ENCODE results near the gene AGMO. TPM values are rescaled to one million over a fixed set of nuclear protein-coding genes. Genes with fewer than 3 reads are reported as not detected.
A peak's percentile ranks its signal among the peaks of the same experiment; 100 is the strongest.

The AGMO gene
- total RNA-seq, 6 experiments from 2014 or later: 20.8 to 58.9 (median 33.7) TPM

DNA sequence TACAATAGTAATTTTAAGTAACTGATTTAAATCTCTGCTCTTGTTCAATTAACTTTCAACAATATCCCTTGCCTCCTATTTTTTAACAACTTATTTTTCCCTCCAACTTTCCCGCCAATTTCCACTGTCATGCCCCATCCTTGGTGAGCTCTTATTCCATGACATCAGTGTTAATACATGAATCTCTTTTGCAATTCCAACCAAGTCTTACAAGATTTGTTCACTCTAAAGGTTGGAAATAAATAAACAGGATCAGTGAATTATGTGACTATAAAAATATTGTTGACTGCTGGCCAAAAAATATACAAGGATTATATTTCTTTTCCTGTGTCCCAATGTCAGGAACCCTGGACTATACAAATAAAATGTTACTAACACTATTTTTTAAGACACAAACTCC is 21.0 kb upstream of the AGMO start:
- no peak for TF ChIP-seq POLR2A (IDR thresholded peaks at IDR 0.05)
- TF ChIP-seq, protein P1, sequence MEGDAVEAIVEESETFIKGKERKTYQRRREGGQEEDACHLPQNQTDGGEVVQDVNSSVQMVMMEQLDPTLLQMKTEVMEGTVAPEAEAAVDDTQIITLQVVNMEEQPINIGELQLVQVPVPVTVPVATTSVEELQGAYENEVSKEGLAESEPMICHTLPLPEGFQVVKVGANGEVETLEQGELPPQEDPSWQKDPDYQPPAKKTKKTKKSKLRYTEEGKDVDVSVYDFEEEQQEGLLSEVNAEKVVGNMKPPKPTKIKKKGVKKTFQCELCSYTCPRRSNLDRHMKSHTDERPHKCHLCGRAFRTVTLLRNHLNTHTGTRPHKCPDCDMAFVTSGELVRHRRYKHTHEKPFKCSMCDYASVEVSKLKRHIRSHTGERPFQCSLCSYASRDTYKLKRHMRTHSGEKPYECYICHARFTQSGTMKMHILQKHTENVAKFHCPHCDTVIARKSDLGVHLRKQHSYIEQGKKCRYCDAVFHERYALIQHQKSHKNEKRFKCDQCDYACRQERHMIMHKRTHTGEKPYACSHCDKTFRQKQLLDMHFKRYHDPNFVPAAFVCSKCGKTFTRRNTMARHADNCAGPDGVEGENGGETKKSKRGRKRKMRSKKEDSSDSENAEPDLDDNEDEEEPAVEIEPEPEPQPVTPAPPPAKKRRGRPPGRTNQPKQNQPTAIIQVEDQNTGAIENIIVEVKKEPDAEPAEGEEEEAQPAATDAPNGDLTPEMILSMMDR (IDR thresholded peaks at IDR 0.05): no peak
- intact Hi-C loops (cut with DNase I): no loop called here
- Histone ChIP-seq H3K9me3 (no peaks in the 10 kb centered on the region), H3K27ac (no peak overlapping the region), H3K27me3 (no peaks in the 10 kb centered on the region), H3K4me3 (no peak overlapping the region), H3K36me3 (no peaks in the 10 kb centered on the region), H3K4me1 (peaks cover 0 to 27% (median 13%) of the 10 kb centered on the region in 4 donors)
- ATAC-seq: no peak
- 92% methylated on average over 1 of the region's 1 CpG for WGBS (ENCODE audit: insufficient coverage, low coverage, low lambda C conversion rate, missing lambda C conversion rate)
- no peak for DNase-seq

DNA sequence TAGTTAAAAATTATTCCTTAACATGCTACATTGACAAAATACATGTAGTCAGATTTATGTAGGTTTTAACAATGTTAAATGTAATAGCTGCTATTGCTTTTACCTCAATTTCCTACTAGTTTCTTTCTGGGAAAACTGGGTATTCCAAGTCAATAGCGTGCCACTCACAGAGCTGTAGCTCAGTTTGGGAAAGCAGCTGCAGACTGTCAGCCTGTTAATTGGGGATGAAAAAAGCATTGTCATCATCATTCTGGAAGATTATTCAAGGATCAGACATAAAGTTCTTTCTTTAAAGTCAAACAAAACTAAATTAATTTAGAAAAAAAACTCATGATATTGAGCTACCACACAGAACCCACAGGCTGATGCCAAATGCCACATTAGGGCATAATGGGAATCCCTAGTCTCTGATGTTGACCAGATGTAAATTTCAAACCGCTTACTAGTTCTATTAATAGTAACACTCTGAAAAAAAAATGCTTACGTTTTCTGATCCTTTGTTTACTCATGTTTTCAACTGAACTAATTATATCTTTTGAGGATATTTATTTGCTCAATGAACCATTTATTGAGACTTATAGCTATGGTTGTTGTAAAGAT is 19.6 kb upstream of the AGMO start:
- peaks cover 0 to 35% (median 16%) of the 10 kb centered on the region in 4 donors for H3K4me1 ChIP-seq
- H3K9me3 ChIP-seq: no peaks in the 10 kb centered on the region
- H3K27me3 ChIP-seq: no peaks in the 10 kb centered on the region
- DNase-seq (no peak), ATAC-seq (peak; percentile 3 to 56 (median 34))
- H3K36me3 ChIP-seq: no peaks in the 10 kb centered on the region
- no peak for TF ChIP-seq POLR2A (IDR thresholded peaks at IDR 0.05)
- TF ChIP-seq, protein P1 (IDR thresholded peaks at IDR 0.05): no peak
- 13% methylated on average over 3 of the region's 3 CpGs for WGBS (ENCODE audit: insufficient coverage, low coverage, low lambda C conversion rate, missing lambda C conversion rate)
- no peak overlapping the region for H3K4me3 ChIP-seq
- intact Hi-C loops (cut with DNase I): no loop called here
- peak overlapping the region; percentile 7 to 57 (median 22) for H3K27ac ChIP-seq

DNA sequence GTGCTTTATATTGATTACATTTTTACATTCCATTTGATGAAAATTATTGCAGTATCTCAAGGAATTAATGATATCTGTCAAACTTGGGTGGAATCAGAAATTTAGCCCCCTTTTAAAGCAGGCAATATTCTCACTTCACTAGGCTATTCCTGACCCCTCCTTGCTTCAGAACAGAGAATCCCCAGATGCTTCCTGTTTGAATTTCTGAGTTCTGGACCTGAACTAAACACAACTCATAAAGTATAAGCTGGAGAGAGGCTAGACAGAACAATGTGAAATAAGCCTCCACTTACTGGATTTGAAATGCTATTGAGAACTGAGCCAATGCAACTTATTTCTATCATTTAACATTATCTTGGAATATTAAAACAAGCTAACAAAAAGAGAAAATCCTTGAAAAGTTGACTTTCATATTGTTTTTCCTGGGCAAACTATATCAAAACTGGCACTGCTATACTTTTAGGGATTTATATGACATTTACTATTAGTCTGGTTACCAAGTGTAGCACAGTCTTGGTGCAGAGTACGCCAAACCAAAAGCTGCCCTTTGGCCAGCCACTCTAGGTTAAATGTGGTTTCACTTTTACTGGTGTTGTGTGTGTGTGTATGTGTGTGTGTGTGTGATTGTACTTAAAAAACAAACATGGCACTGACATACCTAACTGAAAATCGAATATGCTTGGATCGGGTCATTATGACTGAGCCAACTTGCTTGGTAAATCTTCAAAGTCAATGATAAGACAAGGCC is 19.0 kb upstream of the AGMO start:
- no peak overlapping the region for H3K4me3 ChIP-seq
- H3K4me1 ChIP-seq: peaks cover 0 to 35% (median 16%) of the 10 kb centered on the region in 4 donors
- H3K27me3 ChIP-seq: no peaks in the 10 kb centered on the region
- ATAC-seq: peak; percentile 93 to 98 (median 95)
- no peaks in the 10 kb centered on the region for H3K36me3 ChIP-seq
- peak; percentile 38 to 81 (median 56) for DNase-seq
- 33% methylated on average over 3 of the region's 3 CpGs for WGBS (ENCODE audit: insufficient coverage, low coverage, low lambda C conversion rate, missing lambda C conversion rate)
- TF ChIP-seq POLR2A (IDR thresholded peaks at IDR 0.05): no peak
- TF ChIP-seq, protein P1 (IDR thresholded peaks at IDR 0.05): no peak
- H3K27ac ChIP-seq: peak overlapping the region; percentile 0 to 57 (median 54)
- intact Hi-C loops (cut with DNase I): no loop called here
- no peaks in the 10 kb centered on the region for H3K9me3 ChIP-seq

DNA sequence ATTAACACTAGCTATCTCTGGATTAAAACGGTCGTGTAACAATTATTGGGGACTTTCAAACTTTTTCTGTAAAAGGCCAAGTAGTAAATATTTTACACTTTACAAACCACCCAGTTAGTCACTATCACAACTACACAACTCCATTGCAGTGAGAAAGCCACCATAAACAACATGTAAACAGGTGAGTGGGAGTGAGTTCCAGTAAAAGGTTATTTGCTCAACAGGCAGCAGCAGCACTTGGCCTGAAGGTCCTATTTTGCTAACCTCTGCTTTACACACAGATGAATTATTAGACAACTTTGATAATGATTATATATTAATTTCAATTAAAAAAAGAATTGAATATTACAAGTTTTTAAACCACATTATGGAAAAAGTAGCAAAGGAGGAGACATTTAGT is 15.8 kb upstream of the AGMO start:
- ATAC-seq: peak in 3 of 4 donors; percentile 45 to 68 (median 60)
- WGBS (ENCODE audit: insufficient coverage, low coverage, low lambda C conversion rate, missing lambda C conversion rate): 100% methylated on average over 2 of the region's 2 CpGs
- intact Hi-C loops (cut with DNase I): no loop called here

More for the DNA sequence above, 15.8 kb upstream of the AGMO start:
- H3K27ac ChIP-seq: peak overlapping the region in 1 of 3 donors; percentile 1
- no peak overlapping the region for H3K4me3 ChIP-seq
- H3K36me3 ChIP-seq: no peaks in the 10 kb centered on the region
- no peaks in the 10 kb centered on the region for H3K9me3 ChIP-seq
- H3K4me1 ChIP-seq: peaks cover 0 to 35% (median 16%) of the 10 kb centered on the region in 4 donors
- TF ChIP-seq POLR2A (IDR thresholded peaks at IDR 0.05): no peak
- TF ChIP-seq, protein P1 (IDR thresholded peaks at IDR 0.05): no peak
- no peak for DNase-seq
- no peaks in the 10 kb centered on the region for H3K27me3 ChIP-seq

All from right lobe of liver (tissue), 6 donors.